Activated CD4-positive, alpha-beta T cell treated with anti-CD3 and anti-CD28 coated beads, Interleukin-2, Interleukin-6, amounts not matched to agents 100 ng/mL and 50 ng/mL, durations not matched to agents 16 hours and 8 hours (primary cell): ENCODE measurements around the gene CISD3.
A peak's percentile ranks its signal among the peaks of the same experiment; 100 is the strongest.

ENCODE experiments used
- DNase-seq: peaks from one replicate; pipeline ENCODE4 v3.0.0-alpha.2; 2020

The CISD3 gene

DNA sequence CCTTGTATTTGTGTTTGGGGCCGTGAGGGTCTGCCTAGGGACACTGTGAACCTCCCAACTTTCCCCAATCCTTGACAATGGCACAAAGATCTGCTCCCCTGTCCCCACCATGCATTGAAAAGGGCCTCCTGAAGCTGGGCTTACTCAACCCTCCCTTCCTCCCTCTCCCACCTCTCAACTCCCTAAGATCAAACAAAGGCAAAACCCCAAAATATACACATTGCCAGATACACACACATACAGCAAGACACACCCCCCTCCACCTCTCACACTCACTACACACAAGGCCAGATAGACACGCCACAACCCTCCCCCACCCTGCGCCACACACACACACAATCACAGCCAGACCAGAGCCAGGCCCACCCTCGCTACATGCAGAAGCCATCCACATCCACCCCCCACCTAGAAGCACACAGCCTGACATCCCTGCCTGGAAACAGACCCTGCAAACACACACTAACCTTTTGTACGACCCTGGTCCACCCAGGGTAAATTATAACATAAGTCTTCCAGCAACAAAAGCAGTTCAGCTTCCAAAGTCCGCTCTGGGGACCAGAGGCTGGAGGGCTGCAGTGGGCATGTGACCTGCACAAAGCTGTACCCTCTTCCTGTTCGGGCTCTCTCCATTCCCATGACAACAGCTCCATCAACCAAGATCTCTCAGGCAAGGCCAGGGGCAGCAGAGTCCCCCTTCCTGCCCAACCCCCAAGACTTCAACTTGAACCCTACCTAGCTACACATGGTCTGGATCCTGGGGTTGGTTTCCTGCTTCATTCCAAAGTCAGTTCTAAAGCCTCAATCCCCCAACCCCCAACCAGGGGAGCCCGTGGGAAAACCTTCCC lies 16.1 kb downstream of the CISD3 start:
- DNase-seq, result no peak

GRCh38 chr17:38746849-38747462 lies 16.8 kb downstream of the CISD3 start:
- DNase-seq, result no peak

GRCh38 chr17:38747463-38748148 lies 17.5 kb downstream of the CISD3 start:
- DNase-seq, result no peak

DNA sequence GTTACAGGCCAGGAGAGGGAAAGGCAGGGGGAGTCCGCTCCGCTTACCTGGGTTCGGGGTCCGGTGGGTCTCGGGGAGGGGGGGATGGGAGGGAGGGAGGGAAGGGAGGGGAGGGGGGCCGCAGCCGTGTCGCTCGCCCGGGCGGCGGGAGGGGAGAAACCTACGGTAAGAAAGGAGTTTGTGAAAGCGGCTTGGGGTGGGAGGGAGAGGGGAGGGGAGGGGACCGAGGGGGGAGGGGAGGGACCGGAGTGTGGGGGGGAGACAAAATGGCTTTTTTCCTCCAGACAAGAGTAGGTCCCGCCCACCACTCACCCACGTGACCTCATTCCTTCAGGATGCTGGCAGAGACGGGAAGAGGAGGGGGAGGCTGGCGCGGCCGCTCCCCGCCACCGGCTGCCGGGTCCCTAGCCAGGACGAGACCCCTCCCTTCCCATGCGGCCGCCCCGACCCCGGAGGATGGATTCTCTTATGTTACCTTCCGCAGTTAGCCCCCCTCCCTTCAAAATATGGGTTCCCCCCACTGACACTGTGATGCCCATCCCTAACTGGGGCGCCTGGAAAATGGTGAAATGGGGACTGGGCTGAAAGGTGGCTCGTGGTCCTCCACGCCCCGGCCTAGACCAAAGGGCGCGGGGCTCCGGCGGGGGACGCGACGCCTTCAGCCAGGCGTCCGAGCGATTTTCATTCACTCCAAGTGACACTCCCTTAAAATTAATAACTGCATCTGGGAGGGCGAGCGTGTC lies 18.2 kb downstream of the CISD3 start, which contains the start of gene PCGF2:
TSS of gene PCGF2 (minus strand) at position 188 of the 743 bp plus-strand sequence. CDS start 7,934 bp downstream, outside the sequence.
- peak; percentile 36 for DNase-seq

DNA sequence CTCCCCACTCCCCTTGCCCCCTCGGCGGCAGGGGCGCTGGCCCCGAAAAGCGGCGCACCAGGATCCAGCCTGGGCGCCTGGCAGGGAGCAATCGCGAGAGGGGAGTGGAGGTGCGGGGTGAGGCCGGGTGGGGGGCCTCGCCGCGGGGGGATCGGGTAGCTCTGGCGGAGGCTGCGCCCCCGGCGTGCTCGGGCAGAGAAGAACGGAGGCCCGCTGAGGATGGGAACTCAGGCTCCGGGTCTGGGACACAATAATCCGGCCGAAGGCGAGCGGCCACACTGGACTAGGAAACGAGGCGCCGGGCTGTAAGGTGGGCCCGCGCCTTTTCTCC lies 18.7 kb downstream of the CISD3 start:
- no peak for DNase-seq

DNA sequence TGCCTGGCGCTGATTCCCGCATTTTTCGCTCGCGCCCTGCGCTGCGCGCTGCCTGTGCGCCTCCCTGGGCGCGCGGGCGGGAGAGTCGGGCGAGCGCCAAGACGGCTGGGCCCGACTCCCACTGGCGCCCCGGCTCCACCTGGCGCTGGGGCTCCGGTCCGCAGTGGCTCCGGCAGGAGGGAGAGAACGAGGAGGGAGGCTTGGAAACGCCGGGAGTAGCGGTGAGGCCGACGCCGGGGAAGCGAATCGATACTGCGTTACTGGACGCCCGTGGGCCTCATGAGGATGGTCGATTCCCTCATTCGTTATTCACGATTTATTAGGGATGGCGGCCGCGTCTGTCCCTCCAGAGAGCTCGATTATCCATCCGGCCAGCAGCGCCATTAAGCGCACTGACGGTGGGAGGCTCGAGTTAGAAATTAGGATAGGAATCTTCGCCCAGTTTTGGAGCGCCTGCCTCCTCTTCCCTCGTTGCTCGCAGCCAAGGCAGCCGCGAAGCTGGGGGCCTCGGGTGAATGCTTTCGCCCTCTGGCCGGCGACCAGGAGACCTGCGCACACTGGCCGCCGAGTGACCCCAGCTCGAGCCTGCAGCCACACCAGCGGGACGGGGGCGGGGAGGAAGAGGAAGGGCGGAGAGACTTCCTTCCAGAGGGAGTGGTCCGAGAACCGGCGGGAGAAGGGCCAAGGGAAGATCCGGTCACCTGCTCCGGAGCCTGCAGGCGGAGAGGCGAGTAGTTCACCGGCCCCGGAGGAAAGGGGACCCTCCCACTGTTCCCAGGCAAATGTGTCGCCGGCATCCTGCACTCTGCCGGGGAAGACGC lies 19.3 kb downstream of the CISD3 start:
- DNase-seq, result no peak

DNA sequence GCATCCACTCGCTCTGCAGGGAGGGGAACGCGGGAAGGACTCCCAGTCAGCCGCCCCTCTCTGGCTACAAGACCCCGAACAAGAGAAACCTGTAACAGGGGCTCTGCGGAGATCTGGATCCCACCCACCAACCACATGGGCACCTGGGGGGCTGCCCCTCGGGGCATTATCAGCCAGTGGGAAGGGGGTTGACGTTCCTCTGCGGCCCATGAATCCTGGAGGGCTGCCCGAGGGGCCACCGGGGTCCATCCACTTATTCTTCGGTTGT lies 19.8 kb downstream of the CISD3 start:
- no peak for DNase-seq

- DNase-seq, result no peak
Measured at GRCh38 chr17:38750312-38751121, 20.4 kb downstream of the CISD3 start.

GRCh38 chr17:38751144-38751807 lies 21.1 kb downstream of the CISD3 start:
- no peak for DNase-seq

GRCh38 chr17:38751808-38752307 lies 21.7 kb downstream of the CISD3 start:
- DNase-seq, result peak; percentile 88

DNA sequence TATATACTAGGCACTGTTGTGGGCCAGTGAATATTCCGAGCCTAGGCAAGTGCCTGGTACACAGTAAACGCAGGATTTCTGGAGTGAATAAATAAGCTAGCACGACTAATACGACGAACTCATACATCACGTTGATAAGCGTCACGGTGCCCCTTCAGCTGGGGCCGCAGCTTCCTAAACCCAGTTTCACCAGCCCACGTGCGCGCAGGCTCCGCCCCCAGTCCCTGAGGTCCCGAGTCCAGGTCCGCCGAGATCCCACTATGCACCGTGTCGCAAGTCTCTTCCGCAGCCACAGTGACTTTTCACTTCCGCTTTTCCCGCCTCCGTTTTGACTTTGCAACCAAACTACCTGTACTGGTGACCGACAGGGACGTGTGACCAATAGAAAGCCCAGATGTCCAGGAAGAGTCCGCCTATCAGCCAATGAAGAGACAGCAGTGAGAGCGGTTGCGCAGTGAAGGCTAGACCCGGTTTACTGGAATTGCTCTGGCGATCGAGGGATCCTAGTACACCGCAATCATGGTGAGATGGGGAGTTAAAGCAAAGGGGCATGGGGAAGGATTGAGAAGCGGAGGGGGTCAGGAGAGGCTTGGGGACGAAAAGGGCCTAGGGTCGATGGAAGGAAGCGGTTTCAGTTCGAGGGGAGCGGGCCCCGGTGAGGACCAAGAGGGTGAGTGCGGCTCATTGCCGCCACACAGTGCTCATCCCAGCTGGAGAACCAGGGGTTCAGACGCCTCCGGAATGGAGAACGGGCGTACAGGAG lies 22.3 kb downstream of the CISD3 start, which contains the start of gene PSMB3:
TSS of gene PSMB3 (plus strand) at position 434 of the 763 bp plus-strand sequence. CDS start at position 520, 86 bp downstream.
- peak; percentile 99 for DNase-seq

DNA sequence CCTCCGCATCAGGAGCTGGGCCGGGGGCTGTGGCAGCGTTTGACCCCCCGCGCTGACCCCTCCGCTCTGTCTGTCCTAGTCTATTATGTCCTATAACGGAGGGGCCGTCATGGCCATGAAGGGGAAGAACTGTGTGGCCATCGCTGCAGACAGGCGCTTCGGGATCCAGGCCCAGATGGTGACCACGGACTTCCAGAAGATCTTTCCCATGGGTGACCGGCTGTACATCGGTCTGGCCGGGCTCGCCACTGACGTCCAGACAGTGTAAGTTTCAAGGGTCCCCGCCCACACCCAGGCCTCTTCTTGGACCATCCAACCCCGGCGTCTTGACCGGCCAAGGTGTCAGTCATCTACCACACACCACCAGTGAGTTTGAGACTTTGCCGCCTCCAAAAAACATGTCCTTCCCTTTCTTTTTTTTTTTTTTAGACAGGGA lies 22.9 kb downstream of the CISD3 start:
- no peak for DNase-seq

DNA sequence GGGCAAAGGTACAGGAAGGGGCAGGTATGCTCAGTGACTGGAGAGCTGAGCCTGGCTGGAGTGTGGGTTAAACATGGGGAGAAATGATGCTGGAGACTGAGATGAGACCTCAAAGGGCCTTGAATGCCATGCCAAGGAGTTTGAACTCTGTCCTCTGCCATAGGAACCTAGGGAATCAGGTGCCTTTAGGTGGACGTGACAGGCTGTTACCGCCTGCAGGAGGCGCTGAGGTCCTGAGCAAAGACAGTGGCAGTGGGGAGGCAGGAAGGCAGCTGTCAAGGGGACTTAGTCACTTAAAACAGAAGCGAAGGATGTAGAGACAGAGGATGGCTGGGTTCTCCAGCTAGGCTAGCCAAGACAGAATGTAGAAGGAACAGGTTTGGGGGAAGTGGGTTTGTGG lies 31.5 kb downstream of the CISD3 start:
- peak; percentile 48 for DNase-seq

DNA sequence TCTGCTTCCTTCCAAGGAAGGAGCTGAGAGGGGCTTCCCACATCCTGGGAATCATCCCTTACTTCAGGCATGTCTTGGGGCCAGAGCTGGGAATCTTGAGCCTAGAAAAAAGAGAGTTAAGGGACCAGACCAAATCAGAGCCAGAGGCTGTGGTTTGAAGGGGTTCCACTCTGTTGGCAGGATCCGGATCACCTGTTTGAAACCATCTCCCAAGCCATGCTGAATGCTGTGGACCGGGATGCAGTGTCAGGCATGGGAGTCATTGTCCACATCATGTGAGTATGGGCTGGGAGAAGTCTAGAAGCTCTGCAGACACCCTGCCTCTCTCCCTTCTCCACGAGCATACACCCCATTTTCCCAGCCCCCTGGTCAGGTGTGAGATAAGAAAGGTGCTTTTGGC lies 32.1 kb downstream of the CISD3 start:
- DNase-seq, result no peak

DNA sequence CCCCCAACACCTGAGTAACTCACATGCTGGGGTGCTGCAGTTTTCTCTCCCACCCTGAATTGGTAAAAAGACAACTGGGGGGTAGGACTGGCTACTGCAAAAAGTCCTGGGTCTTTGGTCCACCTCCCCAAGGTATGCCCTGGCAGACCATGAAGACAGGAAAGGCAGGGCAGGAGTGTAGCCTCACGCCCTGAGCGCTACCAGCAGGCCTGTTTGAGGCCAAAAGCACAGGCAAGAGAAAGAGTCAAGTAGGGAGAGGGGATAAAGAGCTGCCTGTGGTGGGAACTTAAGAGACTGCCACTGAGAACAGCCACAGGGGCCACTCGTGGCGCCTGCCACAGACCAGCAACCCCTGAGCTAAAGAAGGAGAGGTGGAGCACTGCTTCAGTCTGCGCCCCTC lies 36.2 kb downstream of the CISD3 start:
- DNase-seq, result no peak

DNA sequence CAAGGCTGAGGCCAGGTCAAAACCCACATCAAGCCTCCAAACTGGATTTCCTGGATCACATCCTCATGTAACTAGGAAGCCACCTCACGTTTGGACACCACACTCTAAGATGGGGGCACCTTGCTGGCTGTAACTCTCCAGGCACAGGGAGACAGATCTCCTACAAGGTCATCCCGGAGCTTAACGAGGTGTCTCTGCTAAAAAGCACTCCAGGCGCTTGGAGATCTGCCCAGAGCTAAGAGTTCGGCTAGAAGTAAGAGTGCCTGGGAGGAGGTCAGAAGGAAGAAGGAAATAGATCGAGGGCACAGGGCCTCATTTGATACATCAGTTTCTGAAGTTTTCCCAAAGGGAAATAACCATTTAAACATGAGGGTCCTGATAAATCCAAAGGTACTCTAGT lies 38.3 kb downstream of the CISD3 start:
- no peak for DNase-seq

DNA sequence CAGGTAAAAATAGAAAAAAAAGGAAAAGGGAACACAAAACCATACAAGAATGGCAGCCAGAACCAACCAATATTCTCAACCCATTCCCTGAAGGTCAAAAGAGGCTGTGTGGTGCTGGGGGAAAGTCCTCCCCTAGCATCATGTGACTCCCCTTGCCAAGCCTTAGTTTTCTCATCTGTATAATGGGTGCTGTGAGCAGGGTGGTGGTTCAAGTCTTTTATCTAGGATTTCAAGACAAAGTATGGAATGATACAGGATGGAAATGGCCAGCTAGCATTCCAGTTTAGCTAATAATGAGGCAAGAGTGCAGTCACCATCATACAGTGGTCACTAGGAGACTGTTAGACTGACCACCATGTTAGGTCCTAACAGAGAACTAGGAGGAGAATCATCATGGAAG lies 43.1 kb downstream of the CISD3 start:
- no peak for DNase-seq

DNA sequence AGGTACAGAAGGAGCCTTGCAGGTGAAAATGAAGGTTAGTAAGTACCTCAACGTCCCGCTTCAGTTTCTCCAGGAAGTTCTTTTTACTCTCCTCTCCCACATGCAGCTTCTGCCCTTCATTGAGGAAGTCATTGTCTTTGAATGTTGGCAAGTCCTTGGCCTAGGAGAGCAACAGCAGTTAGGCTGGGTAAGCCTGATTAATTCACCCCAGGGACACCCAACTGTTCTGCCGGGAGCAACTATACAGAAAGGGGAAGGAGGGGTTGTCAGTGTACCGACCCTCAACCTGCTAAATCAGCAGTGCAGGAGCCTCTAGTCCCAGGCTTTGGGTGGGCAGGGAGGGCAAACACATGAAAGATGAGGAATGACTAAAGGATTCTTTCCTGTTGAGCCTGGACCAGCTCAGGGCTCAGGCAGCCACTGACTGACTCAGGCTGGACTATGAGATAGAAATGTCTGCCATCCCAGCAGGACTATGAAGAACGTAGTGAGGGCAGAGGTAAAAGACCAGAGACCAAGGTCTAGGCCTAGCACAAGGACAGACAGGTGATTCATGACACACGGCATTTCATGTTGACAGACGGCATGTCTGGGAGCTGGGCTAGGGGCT lies 47.6 kb downstream of the CISD3 start:
- DNase-seq, result no peak

DNA sequence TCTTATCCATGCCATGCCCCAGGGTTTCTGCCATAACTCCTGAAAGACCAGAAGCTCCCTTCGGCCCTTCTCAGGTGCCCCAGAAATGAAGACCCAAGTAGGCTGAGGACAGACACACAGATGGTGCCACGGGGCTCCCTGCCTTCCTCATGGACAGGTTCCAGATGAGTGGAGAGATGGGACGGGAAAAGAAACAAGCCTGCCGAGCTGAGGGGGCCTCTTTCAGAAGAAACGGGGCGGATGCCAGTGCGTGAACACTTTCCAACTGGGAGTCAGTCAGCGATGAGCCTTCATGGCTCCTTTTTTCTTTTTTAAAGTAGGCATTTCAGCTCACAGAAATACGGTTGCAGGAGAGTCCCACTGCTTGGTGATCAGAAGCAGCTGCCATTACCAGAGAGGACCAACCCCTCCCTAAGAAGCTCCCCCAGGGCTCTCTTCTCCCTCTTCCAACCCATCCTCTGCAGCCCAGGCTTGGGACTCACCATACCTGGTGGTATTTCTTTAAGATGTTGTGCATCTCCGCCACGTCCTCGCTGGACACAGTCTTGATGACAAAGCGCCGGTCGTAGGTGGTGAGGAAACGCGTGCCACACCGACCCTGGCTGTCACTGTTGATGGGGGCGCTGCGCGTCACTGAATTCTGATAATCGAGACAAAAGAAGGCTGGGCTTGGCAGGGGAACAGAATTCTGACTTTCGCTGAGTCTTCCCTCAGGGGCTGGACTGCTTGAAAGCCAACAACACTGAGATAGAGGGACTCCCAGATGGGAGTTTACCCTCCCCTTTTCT lies 50.0 kb downstream of the CISD3 start:
- no peak for DNase-seq
